NB4 (cell line): Measurements from ENCODE around the gene GAD1.

Experiments used
- DNase-seq: peaks from one replicate; pipeline ENCODE4 v3.0.0; 2010; ENCODE audit warnings: low read depth
- H3K4me3 ChIP-seq: one replicate; pipeline ENCODE4 v1.5.1; 2011; ENCODE audit warnings: mild to moderate bottlenecking, low read depth, low read length, moderate library complexity
- CTCF ChIP-seq: IDR thresholded peaks from one replicate; pipeline ENCODE4 v1.5.1; 2012; ENCODE audit warnings: low read depth, low read length
- MAX ChIP-seq: IDR thresholded peaks from 2 replicates; pipeline ENCODE4 v1.6.1; 2011; ENCODE audit warnings: low read depth, low read length
- MYC ChIP-seq: IDR thresholded peaks from 2 replicates; pipeline ENCODE4 v1.6.1; 2011; ENCODE audit warnings: low read depth, low read length
- POLR2A ChIP-seq: IDR thresholded peaks from 2 replicates; pipeline ENCODE4 v1.6.1; 2011; ENCODE audit warnings: mild to moderate bottlenecking; ENCODE audit not compliant: insufficient read length; ENCODE audit errors: extremely low read depth

Gene GAD1

GRCh38 chr2:170817093-170818035, 677 bp downstream of the GAD1 start:
- no peak overlapping the region for H3K4me3 ChIP-seq
- no peak for TF ChIP-seq CTCF
- no peak for TF ChIP-seq MYC
- no peak for TF ChIP-seq MAX
- TF ChIP-seq POLR2A, result no peak
- DNase-seq, result no peak

GRCh38 chr2:170818036-170818751, 1.5 kb downstream of the GAD1 start:
- no peak for DNase-seq
- TF ChIP-seq MAX, result no peak
- TF ChIP-seq MYC, result no peak
- TF ChIP-seq POLR2A, result no peak
- TF ChIP-seq CTCF, result no peak
- H3K4me3 ChIP-seq, result no peak overlapping the region

- no peak for DNase-seq
- no peak overlapping the region for H3K4me3 ChIP-seq
- TF ChIP-seq MAX, result no peak
- TF ChIP-seq CTCF, result no peak
- TF ChIP-seq POLR2A, result no peak
- no peak for TF ChIP-seq MYC
These were observed 2.2 kb downstream of the GAD1 start for GRCh38 chr2:170818752-170819470.

- no peak for TF ChIP-seq POLR2A
- no peak for TF ChIP-seq CTCF
- TF ChIP-seq MYC, result no peak
- no peak for TF ChIP-seq MAX
- H3K4me3 ChIP-seq, result no peak overlapping the region
- DNase-seq, result no peak
These were observed 3.3 kb downstream of the GAD1 start for GRCh38 chr2:170819680-170820664.
